ENCODE measurements around the gene WDR90.

GRCh38 chr16:711084-711483 lies 61.9 kb downstream of the WDR90 start:
- no peak for TF ChIP-seq CTCF (IDR thresholded peaks at IDR 0.05)
- TF ChIP-seq EZH2 (IDR thresholded peaks at IDR 0.05) = no peak
